Measurements from ENCODE around the gene BUD23.
"Not testable (repeated sequence)": the region's sequence is repeated elsewhere in the genome, so short reads cannot be mapped to it uniquely, and the experiment has no call there.

Gene BUD23

GRCh38 chr7:73717991-73718405 lies 34.6 kb downstream of the BUD23 start:
- H3K4me3 ChIP-seq (ENCODE audit: low read depth, low read length): peak overlapping the region; percentile 89
- in situ Hi-C loops (cut with HindIII; ENCODE audit: low sequenced_read_pairs): no loop called here
- no peak for TF ChIP-seq CTCF (IDR thresholded peaks at IDR 0.05; ENCODE audit: low read depth, low read length, missing control alignments)
- DNase-seq (ENCODE audit: low read depth): peak; percentile 69

GRCh38 chr7:73718438-73718881 lies 35.1 kb downstream of the BUD23 start:
- in situ Hi-C loops (cut with HindIII; ENCODE audit: low sequenced_read_pairs): no loop called here
- peak overlapping the region; percentile 89 for H3K4me3 ChIP-seq (ENCODE audit: low read depth, low read length)
- TF ChIP-seq CTCF (IDR thresholded peaks at IDR 0.05; ENCODE audit: low read depth, low read length, missing control alignments): no peak
- no peak for DNase-seq (ENCODE audit: low read depth)

GRCh38 chr7:73718905-73719805 lies 35.8 kb downstream of the BUD23 start, which contains the start of gene STX1A:
Gene STX1A (minus strand): TSS chr7:73719669. CDS start chr7:73719631, 38 bp downstream.
- DNase-seq (ENCODE audit: low read depth): no peak
- in situ Hi-C loops (cut with HindIII; ENCODE audit: low sequenced_read_pairs): no loop called here
- peak within 1 kb of the TSS; percentile 89 for H3K4me3 ChIP-seq (ENCODE audit: low read depth, low read length)
- no peak for TF ChIP-seq CTCF (IDR thresholded peaks at IDR 0.05; ENCODE audit: low read depth, low read length, missing control alignments)

GRCh38 chr7:73719806-73720169 lies 36.4 kb downstream of the BUD23 start:
- in situ Hi-C loops (cut with HindIII; ENCODE audit: low sequenced_read_pairs): no loop called here
- no peak for TF ChIP-seq CTCF (IDR thresholded peaks at IDR 0.05; ENCODE audit: low read depth, low read length, missing control alignments)
- H3K4me3 ChIP-seq (ENCODE audit: low read depth, low read length): peak overlapping the region; percentile 38
- DNase-seq (ENCODE audit: low read depth): no peak

GRCh38 chr7:73720443-73720842 lies 37.0 kb downstream of the BUD23 start:
- in situ Hi-C loops (cut with HindIII; ENCODE audit: low sequenced_read_pairs); H3K4me3 ChIP-seq (ENCODE audit: low read depth, low read length); DNase-seq (ENCODE audit: low read depth): not testable (repeated sequence)

GRCh38 chr7:73721377-73721817 lies 38.0 kb downstream of the BUD23 start:
- in situ Hi-C loops (cut with HindIII; ENCODE audit: low sequenced_read_pairs): no loop called here

GRCh38 chr7:73722182-73722581 lies 38.8 kb downstream of the BUD23 start:
- DNase-seq (ENCODE audit: low read depth); H3K4me3 ChIP-seq (ENCODE audit: low read depth, low read length); in situ Hi-C loops (cut with HindIII; ENCODE audit: low sequenced_read_pairs): not testable (repeated sequence)

More at GRCh38 chr7:73721377-73721817, 38.0 kb downstream of the BUD23 start:
- DNase-seq (ENCODE audit: low read depth): no peak
- no peak overlapping the region for H3K4me3 ChIP-seq (ENCODE audit: low read depth, low read length)
- TF ChIP-seq CTCF (IDR thresholded peaks at IDR 0.05; ENCODE audit: low read depth, low read length, missing control alignments): no peak

Data from astrocyte of the cerebellum (primary cell).